HG02852 (cell line): Measurements from ENCODE around the gene ADAM17.
"Not testable (repeated sequence)": the region's sequence is repeated elsewhere in the genome, so short reads cannot be mapped to it uniquely, and the experiment has no call there.

ENCODE experiments used
- ATAC-seq: cut with Tn5 transposase; IDR thresholded peaks from one replicate; pipeline ENCODE4 v1.9.1; 2021; ENCODE audit warnings: mild to moderate bottlenecking, moderate library complexity; ENCODE audit not compliant: unreplicated experiment

The ADAM17 gene

GRCh38 chr2:9555297-9556120 lies at the start of gene ADAM17:
ADAM17 (minus strand) TSS chr2:9555830; CDS start chr2:9555605, 225 bp downstream.
- peak; percentile 81 for ATAC-seq

GRCh38 chr2:9602412-9602811 lies 46.8 kb upstream of the ADAM17 start:
- ATAC-seq = no peak

- no peak for ATAC-seq
Measured at GRCh38 chr2:9601397-9601796, 45.8 kb upstream of the ADAM17 start.

GRCh38 chr2:9599430-9599829 lies 43.8 kb upstream of the ADAM17 start:
- no peak for ATAC-seq

GRCh38 chr2:9596621-9597311 lies 41.1 kb upstream of the ADAM17 start:
- no peak for ATAC-seq

GRCh38 chr2:9595746-9596145 lies 40.1 kb upstream of the ADAM17 start:
- ATAC-seq = no peak

GRCh38 chr2:9595256-9595655 lies 39.6 kb upstream of the ADAM17 start:
- ATAC-seq = not testable (repeated sequence)

- ATAC-seq = no peak
Measured at GRCh38 chr2:9594366-9595054, 38.9 kb upstream of the ADAM17 start.

GRCh38 chr2:9593925-9594324 lies 38.3 kb upstream of the ADAM17 start:
- ATAC-seq = no peak

- ATAC-seq = no peak
Measured at GRCh38 chr2:9592699-9593098, 37.1 kb upstream of the ADAM17 start.

GRCh38 chr2:9590641-9591040 lies 35.0 kb upstream of the ADAM17 start:
- no peak for ATAC-seq

- ATAC-seq = no peak
Measured at GRCh38 chr2:9586465-9586864, 30.8 kb upstream of the ADAM17 start.

GRCh38 chr2:9585486-9585885 lies 29.9 kb upstream of the ADAM17 start:
- no peak for ATAC-seq

- ATAC-seq = not testable (repeated sequence)
Measured at GRCh38 chr2:9584902-9585301, 29.3 kb upstream of the ADAM17 start.

GRCh38 chr2:9582624-9583023 lies 27.0 kb upstream of the ADAM17 start:
- no peak for ATAC-seq

- ATAC-seq = no peak
Measured at GRCh38 chr2:9578467-9579235, 23.0 kb upstream of the ADAM17 start.

GRCh38 chr2:9574331-9574730 lies 18.7 kb upstream of the ADAM17 start:
- ATAC-seq = no peak

GRCh38 chr2:9573840-9574239 lies 18.2 kb upstream of the ADAM17 start:
- ATAC-seq = no peak

- ATAC-seq = no peak
Measured at GRCh38 chr2:9573013-9573720, 17.5 kb upstream of the ADAM17 start.
